ENCODE measurements around the gene C5. TPM values are rescaled to one million over a fixed set of nuclear protein-coding genes. Genes with fewer than 3 reads are reported as not detected.

C5 gene
- total and polyA plus RNA-seq, 2 experiments from 2014 or later, result 0.31 TPM; not detected in 1

DNA sequence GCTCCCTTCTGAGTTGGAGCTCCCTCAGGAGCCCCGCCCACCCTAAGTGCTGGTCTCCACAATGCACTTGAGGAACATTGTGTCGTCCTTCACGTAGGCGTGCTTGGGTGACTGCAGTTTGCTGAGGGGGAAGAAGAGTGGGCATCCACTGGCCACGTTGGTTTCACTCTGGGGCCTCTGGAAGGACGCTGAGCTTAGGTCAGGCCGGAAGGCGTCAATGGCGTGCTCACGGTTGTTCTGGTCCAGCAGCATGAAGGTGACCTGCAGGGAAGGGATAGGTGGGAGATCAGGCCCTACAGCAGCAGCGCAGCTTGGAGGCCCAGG is 145.1 kb downstream of the C5 start:
- Histone ChIP-seq H3K4me1 (ENCODE audit: insufficient read depth) (no peaks in the 10 kb centered on the region), H3K79me2 (replicated peaks; ENCODE audit: insufficient read depth) (no peaks in the 10 kb centered on the region), H3K27ac (ENCODE audit: low read depth) (no peak overlapping the region), H3K27me3 (ENCODE audit: insufficient read depth) (no peaks in the 10 kb centered on the region), H3K9me2 (ENCODE audit: insufficient read depth) (no peaks in the 10 kb centered on the region), H3K4me3 (no peak overlapping the region), H3K36me3 (ENCODE audit: insufficient read depth) (no peaks in the 10 kb centered on the region), H3F3A (replicated peaks; ENCODE audit: low read depth) (no peaks in the 10 kb centered on the region), H2AFZ (no peak overlapping the region), H3K4me2 (no peak overlapping the region), H4K20me1 (replicated peaks; ENCODE audit: insufficient read depth) (no peaks in the 10 kb centered on the region)
- ATAC-seq (no peak), DNase-seq (ENCODE audit: low spot score) (no peak)
- Mint-ChIP-seq H3K4me3 (no peak overlapping the region), H3K9me3 (no peaks in the 10 kb centered on the region), H3K27ac (no peak overlapping the region), H3K27me3 (ENCODE audit: insufficient read depth, low read depth, poor library complexity) (peaks cover 9% of the 10 kb centered on the region), H3K36me3 (ENCODE audit: low read depth) (no peaks in the 10 kb centered on the region), H3K4me1 (peaks cover 5% of the 10 kb centered on the region; the same call in 1 of the 3 replicates)
- TF ChIP-seq ZNF114 (CRISPR knock-in tag; IDR thresholded peaks at IDR 0.05) (no peak), NANOG (IDR thresholded peaks at IDR 0.05; ENCODE audit: borderline replicate concordance) (no peak), POLR2AphosphoS5 (IDR thresholded peaks at IDR 0.05; ENCODE audit: low read depth) (no peak)
- TF ChIP-seq, protein P1, sequence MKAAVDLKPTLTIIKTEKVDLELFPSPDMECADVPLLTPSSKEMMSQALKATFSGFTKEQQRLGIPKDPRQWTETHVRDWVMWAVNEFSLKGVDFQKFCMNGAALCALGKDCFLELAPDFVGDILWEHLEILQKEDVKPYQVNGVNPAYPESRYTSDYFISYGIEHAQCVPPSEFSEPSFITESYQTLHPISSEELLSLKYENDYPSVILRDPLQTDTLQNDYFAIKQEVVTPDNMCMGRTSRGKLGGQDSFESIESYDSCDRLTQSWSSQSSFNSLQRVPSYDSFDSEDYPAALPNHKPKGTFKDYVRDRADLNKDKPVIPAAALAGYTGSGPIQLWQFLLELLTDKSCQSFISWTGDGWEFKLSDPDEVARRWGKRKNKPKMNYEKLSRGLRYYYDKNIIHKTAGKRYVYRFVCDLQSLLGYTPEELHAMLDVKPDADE (IDR thresholded peaks at IDR 0.05), result no peak

GRCh38 chr9:120904061-120904977 is 145.8 kb downstream of the C5 start:
- no peaks in the 10 kb centered on the region for H3K27me3 ChIP-seq (ENCODE audit: insufficient read depth)
- DNase-seq (ENCODE audit: low spot score), result no peak
- Mint-ChIP-seq H3K4me1 (peaks cover 5% of the 10 kb centered on the region; the same call in 1 of the 3 replicates), H3K27ac (no peak overlapping the region), H3K27me3 (ENCODE audit: insufficient read depth, low read depth, poor library complexity) (peaks cover 12% of the 10 kb centered on the region), H3K9me3 (no peaks in the 10 kb centered on the region), H3K4me3 (no peak overlapping the region), H3K36me3 (ENCODE audit: low read depth) (no peaks in the 10 kb centered on the region)
- H3K9me2 ChIP-seq (ENCODE audit: insufficient read depth), result no peaks in the 10 kb centered on the region
- H3K79me2 ChIP-seq (replicated peaks; ENCODE audit: insufficient read depth), result no peaks in the 10 kb centered on the region
- no peaks in the 10 kb centered on the region for H4K20me1 ChIP-seq (replicated peaks; ENCODE audit: insufficient read depth)
- H3K4me1 ChIP-seq (ENCODE audit: insufficient read depth), result no peaks in the 10 kb centered on the region
- no peak overlapping the region for H2AFZ ChIP-seq
- no peaks in the 10 kb centered on the region for H3F3A ChIP-seq (replicated peaks; ENCODE audit: low read depth)
- ATAC-seq, result no peak
- no peak overlapping the region for H3K4me3 ChIP-seq
- no peak overlapping the region for H3K4me2 ChIP-seq
- no peaks in the 10 kb centered on the region for H3K36me3 ChIP-seq (ENCODE audit: insufficient read depth)
- no peak overlapping the region for H3K27ac ChIP-seq (ENCODE audit: low read depth)
- TF ChIP-seq STAT1 (IDR thresholded peaks at IDR 0.05; ENCODE audit: unreplicated experiment) (no peak), REST (IDR thresholded peaks at IDR 0.05; ENCODE audit: unreplicated experiment) (no peak), CTCF (conservative IDR thresholded peaks at IDR 0.05; ENCODE audit: low read depth in 2 of 2) (no peak), JUNB (IDR thresholded peaks at IDR 0.05; ENCODE audit: unreplicated experiment) (no peak), EZH2 (IDR thresholded peaks at IDR 0.05; ENCODE audit: low read depth, unreplicated experiment) (no peak), POLR2AphosphoS5 (IDR thresholded peaks at IDR 0.05; ENCODE audit: low read depth) (no peak), ZNF331 (CRISPR knock-in tag; IDR thresholded peaks at IDR 0.05; ENCODE audit: low read depth) (no peak), ZNF114 (CRISPR knock-in tag; IDR thresholded peaks at IDR 0.05) (no peak)

Measured in GM23338 (cell line).